Measurements from ENCODE around the gene CHMP4B.
A peak's percentile ranks its signal among the peaks of the same experiment; 100 is the strongest.

CHMP4B gene

DNA sequence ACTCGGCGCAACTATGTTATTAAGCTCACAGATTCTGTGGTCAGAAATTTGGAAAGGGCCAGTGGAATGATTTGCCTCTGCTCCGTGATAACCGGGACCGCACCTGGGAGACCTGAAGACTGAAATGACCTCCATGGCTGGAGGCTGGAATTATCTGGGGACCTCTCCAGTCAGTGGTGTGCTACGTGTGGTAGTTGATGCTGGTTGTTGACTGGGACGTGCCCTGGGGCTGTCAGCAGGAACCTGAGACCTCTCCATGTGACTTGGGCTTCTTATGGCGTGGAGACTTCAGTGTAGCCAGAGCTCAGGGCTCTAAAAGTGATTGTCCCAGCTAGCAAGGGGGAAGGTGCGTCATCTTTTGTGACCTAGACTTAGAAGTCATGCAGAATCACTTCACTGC lies 50.3 kb downstream of the CHMP4B start:
- H3K4me2 ChIP-seq (ENCODE audit: low read depth, low read length) = no peak overlapping the region
- H3K9ac ChIP-seq (ENCODE audit: low read length) = no peak overlapping the region
- H3K27ac ChIP-seq (ENCODE audit: low read length) = no peak overlapping the region
- H3K4me1 ChIP-seq (ENCODE audit: low read length) = peaks cover 66% of the 10 kb centered on the region
- H3K27me3 ChIP-seq (replicated peaks; ENCODE audit: insufficient read depth, low read length) = no peaks in the 10 kb centered on the region
- no peaks in the 10 kb centered on the region for H3K9me3 ChIP-seq (replicated peaks; ENCODE audit: insufficient read depth, low read length)
- no peak for DNase-seq
- H3K4me3 ChIP-seq (ENCODE audit: low read length) = no peak overlapping the region
- H3K9me2 ChIP-seq (replicated peaks; ENCODE audit: insufficient read depth, low read length) = no peaks in the 10 kb centered on the region
- peaks cover 22% of the 10 kb centered on the region for H3K79me2 ChIP-seq (ENCODE audit: low read length)
- H3K36me3 ChIP-seq (replicated peaks; ENCODE audit: insufficient read depth, low read length) = peaks cover 4% of the 10 kb centered on the region
- no peak overlapping the region for H2AFZ ChIP-seq (ENCODE audit: low read length)
- H4K20me1 ChIP-seq (ENCODE audit: insufficient read depth, low read length) = no peaks in the 10 kb centered on the region
- H3F3A ChIP-seq (ENCODE audit: insufficient read depth, low read length) = peaks cover 34% of the 10 kb centered on the region
- TF ChIP-seq, protein P1, sequence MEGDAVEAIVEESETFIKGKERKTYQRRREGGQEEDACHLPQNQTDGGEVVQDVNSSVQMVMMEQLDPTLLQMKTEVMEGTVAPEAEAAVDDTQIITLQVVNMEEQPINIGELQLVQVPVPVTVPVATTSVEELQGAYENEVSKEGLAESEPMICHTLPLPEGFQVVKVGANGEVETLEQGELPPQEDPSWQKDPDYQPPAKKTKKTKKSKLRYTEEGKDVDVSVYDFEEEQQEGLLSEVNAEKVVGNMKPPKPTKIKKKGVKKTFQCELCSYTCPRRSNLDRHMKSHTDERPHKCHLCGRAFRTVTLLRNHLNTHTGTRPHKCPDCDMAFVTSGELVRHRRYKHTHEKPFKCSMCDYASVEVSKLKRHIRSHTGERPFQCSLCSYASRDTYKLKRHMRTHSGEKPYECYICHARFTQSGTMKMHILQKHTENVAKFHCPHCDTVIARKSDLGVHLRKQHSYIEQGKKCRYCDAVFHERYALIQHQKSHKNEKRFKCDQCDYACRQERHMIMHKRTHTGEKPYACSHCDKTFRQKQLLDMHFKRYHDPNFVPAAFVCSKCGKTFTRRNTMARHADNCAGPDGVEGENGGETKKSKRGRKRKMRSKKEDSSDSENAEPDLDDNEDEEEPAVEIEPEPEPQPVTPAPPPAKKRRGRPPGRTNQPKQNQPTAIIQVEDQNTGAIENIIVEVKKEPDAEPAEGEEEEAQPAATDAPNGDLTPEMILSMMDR (IDR thresholded peaks at IDR 0.05; ENCODE audit: low read length) = no peak
- TF ChIP-seq EZH2 (optimal IDR thresholded peaks at IDR 0.05; ENCODE audit: low read depth, low read length) = no peak
- no peak for TF ChIP-seq EZH2phosphoT487 (IDR thresholded peaks at IDR 0.05; ENCODE audit: low read length)

DNA sequence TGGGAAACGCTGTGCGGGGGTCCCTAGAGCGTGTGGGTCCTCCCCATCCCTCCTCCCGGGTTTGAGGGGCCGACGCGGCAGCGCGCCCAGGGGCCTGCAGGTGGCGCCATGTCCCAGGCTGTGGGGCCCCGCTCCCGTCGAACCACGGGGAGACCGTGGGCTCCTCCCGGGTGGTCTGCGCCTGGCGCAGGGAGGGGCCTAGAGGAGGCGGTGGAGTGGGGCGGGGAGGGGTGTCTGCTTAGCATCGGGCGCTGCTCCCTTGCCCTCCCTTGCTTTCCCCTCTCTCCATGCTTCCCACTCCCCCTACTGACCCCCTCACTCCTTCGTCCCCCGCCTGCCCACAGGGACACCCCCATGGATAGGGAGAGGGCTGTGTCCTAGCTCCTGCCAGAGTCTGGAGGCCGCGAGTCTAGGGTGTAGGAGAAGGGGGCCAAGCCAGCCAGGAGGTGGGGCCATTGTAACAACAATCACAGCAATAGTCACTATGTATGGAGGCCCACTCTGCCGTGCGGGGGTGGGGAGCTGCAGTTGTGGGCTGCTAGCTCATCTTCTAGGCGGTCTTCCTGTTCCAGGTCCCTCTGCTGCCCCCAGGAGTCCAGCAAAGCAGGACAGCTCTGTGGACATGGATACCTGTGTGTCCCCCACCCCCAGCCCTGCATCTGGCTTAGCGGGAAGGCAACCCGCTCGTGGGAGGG lies 51.7 kb downstream of the CHMP4B start:
- Histone ChIP-seq H3K4me2 (ENCODE audit: low read depth, low read length) (no peak overlapping the region), H3K27ac (ENCODE audit: low read length) (peak overlapping the region; percentile 3; the same call in 1 of the 2 replicates)

DNA sequence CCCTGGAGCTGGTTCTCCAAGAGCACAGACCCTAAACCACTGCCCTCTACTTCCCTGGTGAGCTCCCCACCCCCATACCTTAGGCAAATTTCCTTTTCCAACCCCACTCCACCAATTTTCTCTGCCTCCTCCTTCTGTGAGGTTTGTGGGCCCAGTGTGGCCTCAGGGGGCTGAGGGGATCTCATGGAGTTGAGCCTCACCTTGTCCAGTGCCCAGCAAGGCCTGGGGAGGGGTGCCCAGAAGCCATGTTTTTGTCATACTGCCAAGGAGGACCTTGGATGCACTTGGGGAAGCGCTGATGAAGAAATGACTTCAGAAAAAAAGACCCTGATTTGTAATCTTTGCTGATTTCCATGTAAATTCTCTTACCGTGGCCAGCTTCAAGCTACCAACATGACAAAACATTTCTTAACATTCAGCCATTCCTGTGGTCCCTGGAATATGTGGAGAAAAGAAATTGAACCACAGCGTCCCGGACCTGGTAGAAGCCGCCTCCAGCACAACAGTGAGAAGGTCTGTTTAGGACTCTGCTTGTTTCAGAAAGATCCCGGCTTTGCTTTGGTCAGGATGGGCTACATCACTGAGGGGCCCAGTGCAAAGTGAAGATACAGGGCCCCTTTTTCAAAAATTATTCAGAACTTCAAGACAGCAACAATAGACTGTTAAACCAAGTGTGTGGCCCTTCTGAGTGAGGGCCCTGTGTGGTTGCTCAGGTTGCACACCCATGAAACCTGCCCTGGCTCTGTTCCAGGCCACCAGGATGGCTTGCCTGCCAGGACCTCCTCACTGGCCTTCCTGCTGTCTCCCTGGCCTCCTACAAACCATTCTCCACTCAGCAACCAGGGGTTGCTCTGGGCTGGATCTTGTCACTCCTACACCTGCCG lies 52.5 kb downstream of the CHMP4B start:
- H3F3A ChIP-seq (ENCODE audit: insufficient read depth, low read length) = peaks cover 13% of the 10 kb centered on the region
- H3K9ac ChIP-seq (ENCODE audit: low read length) = no peak overlapping the region
- H3K4me2 ChIP-seq (ENCODE audit: low read depth, low read length) = no peak overlapping the region
- H2AFZ ChIP-seq (ENCODE audit: low read length) = no peak overlapping the region
- no peaks in the 10 kb centered on the region for H3K27me3 ChIP-seq (replicated peaks; ENCODE audit: insufficient read depth, low read length)
- H3K4me1 ChIP-seq (ENCODE audit: low read length) = peaks cover 44% of the 10 kb centered on the region
- H3K79me2 ChIP-seq (ENCODE audit: low read length) = peaks cover 16% of the 10 kb centered on the region
- peak overlapping the region; percentile 14; the same call in 1 of the 2 replicates for H3K27ac ChIP-seq (ENCODE audit: low read length)
- no peak for DNase-seq
- H3K9me3 ChIP-seq (replicated peaks; ENCODE audit: insufficient read depth, low read length) = no peaks in the 10 kb centered on the region
- no peak overlapping the region for H3K4me3 ChIP-seq (ENCODE audit: low read length)
- no peaks in the 10 kb centered on the region for H3K9me2 ChIP-seq (replicated peaks; ENCODE audit: insufficient read depth, low read length)
- no peaks in the 10 kb centered on the region for H4K20me1 ChIP-seq (ENCODE audit: insufficient read depth, low read length)
- TF ChIP-seq EZH2phosphoT487 (IDR thresholded peaks at IDR 0.05; ENCODE audit: low read length) = no peak
- TF ChIP-seq EZH2 (optimal IDR thresholded peaks at IDR 0.05; ENCODE audit: low read depth, low read length) = no peak
- TF ChIP-seq, protein P1 (IDR thresholded peaks at IDR 0.05; ENCODE audit: low read length) = no peak
- H3K36me3 ChIP-seq (replicated peaks; ENCODE audit: insufficient read depth, low read length) = no peaks in the 10 kb centered on the region

More for the DNA sequence above, 51.7 kb downstream of the CHMP4B start:
- no peaks in the 10 kb centered on the region for H3K9me2 ChIP-seq (replicated peaks; ENCODE audit: insufficient read depth, low read length)
- H3K4me3 ChIP-seq (ENCODE audit: low read length) = no peak overlapping the region
- H3K79me2 ChIP-seq (ENCODE audit: low read length) = peaks cover 16% of the 10 kb centered on the region
- no peaks in the 10 kb centered on the region for H4K20me1 ChIP-seq (ENCODE audit: insufficient read depth, low read length)
- no peaks in the 10 kb centered on the region for H3K27me3 ChIP-seq (replicated peaks; ENCODE audit: insufficient read depth, low read length)
- no peaks in the 10 kb centered on the region for H3K36me3 ChIP-seq (replicated peaks; ENCODE audit: insufficient read depth, low read length)
- H3K9me3 ChIP-seq (replicated peaks; ENCODE audit: insufficient read depth, low read length) = no peaks in the 10 kb centered on the region
- no peak overlapping the region for H2AFZ ChIP-seq (ENCODE audit: low read length)
- H3K4me1 ChIP-seq (ENCODE audit: low read length) = peaks cover 52% of the 10 kb centered on the region
- TF ChIP-seq EZH2phosphoT487 (IDR thresholded peaks at IDR 0.05; ENCODE audit: low read length) = no peak
- TF ChIP-seq, protein P1 (IDR thresholded peaks at IDR 0.05; ENCODE audit: low read length) = peak; percentile 23
- TF ChIP-seq EZH2 (optimal IDR thresholded peaks at IDR 0.05; ENCODE audit: low read depth, low read length) = no peak
- no peak for DNase-seq
- peaks cover 22% of the 10 kb centered on the region for H3F3A ChIP-seq (ENCODE audit: insufficient read depth, low read length)
- no peak overlapping the region for H3K9ac ChIP-seq (ENCODE audit: low read length)
